ENCODE results near the gene PRSS50. TPM values are rescaled to one million over a fixed set of nuclear protein-coding genes. Genes with fewer than 3 reads are reported as not detected.

Gene PRSS50
- total RNA-seq, 1 donor from 2014 or later, result not detected

Other genes starting within 250 kb of the PRSS50 start
- gene RTP3, start 219.9 kb downstream of the PRSS50 start, total RNA-seq, result not detected in 2 replicates
- 0.41 TPM in 1 of 2 replicates, not detected in the other for gene LRRC2, start 151.6 kb downstream of the PRSS50 start, total RNA-seq
- not detected in 2 replicates for gene FAM240A, start 105.3 kb downstream of the PRSS50 start, total RNA-seq
- 7.8 and 13.5 TPM in 2 replicates for gene ALS2CL, start 24.2 kb downstream of the PRSS50 start, total RNA-seq
- not detected in 2 replicates for gene TMIE, start 16.5 kb downstream of the PRSS50 start, total RNA-seq
- gene MYL3, start 145.6 kb upstream of the PRSS50 start, total RNA-seq, result not detected in 2 replicates
- not detected in 2 replicates for gene PTH1R, start 159.9 kb upstream of the PRSS50 start, total RNA-seq